ENCODE measurements around the gene OVCH2.

- TF ChIP-seq JUNB (IDR thresholded peaks at IDR 0.05; ENCODE audit: unreplicated experiment): no peak
- no peak for TF ChIP-seq STAT1 (IDR thresholded peaks at IDR 0.05; ENCODE audit: unreplicated experiment)
- no peak for TF ChIP-seq EZH2 (IDR thresholded peaks at IDR 0.05; ENCODE audit: low read depth, unreplicated experiment)
These were observed 61.1 kb downstream of the OVCH2 start for GRCh38 chr11:7645206-7645605.
